Measurements from ENCODE around the gene RETREG3. TPM values are rescaled to one million over a fixed set of nuclear protein-coding genes. Genes with fewer than 3 reads are reported as not detected.

Gene RETREG3
- total and polyA plus RNA-seq, 9 of the 15 experiments (the other 6 are each of a cell fraction or from before 2014, with no cell fraction given) = 4.1 to 39.0 (median 16.9) TPM

DNA sequence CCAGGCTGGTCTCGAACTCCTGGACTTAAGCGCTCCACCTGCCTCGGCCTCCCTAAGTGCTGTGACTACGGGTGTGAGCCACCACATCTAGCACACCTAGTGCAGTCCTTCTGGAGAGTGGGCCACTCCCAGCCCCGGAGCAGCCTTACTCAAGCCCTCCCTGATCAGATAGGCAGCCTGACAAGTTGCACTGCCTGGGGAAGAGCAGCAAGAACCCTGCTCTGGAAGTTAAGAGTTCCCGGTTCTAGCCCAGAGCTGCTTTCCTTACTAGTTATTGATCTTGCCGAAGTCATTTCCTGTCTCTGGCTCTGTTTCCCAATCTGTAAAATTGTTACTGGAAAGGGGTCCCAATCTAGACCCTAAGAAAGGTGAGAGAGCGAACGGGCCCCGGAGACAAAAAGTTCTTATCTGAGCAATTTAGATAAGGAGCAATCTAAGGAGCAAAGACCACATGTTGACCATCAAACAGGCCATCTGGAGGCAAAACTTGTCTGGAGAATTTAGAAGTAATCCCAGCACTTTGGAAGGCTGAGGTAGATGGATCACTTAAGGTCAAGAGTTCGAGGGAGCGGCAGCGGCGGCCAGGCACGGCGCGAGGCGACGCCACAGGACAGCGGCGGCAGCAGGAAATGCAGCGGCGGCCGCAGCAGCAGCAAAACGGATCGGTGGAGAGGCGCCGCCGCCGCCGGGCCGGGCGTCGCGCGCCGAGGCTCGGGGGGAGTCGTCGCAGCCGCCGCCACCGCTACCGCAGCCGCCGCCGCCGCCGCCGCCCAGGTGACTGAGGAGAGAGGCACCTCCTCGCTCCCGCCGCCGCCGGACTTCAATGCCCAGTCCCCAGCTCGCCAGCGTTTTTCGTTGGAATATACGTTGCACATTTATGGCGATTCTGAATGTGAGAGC, 77.5 kb downstream of the RETREG3 start (continued):
- TF ChIP-seq CHD4 (IDR thresholded peaks at IDR 0.05; ENCODE audit: insufficient read depth, insufficient replicate concordance, low read depth, low read length, poor library complexity, severe bottlenecking) = peak; percentile 41
- TF ChIP-seq PTTG1 (tag; IDR thresholded peaks at IDR 0.05; ENCODE audit: low read depth) = no peak
- no peak for TF ChIP-seq U2AF2 (optimal IDR thresholded peaks at IDR 0.05; ENCODE audit: low read depth, low read length)
- TF ChIP-seq ZNF830 (CRISPR knock-in tag; IDR thresholded peaks at IDR 0.05) = no peak
- TF ChIP-seq BRD4 (IDR thresholded peaks at IDR 0.05) = no peak
- TF ChIP-seq BRF1 (IDR thresholded peaks at IDR 0.05; ENCODE audit: borderline replicate concordance, extremely low read depth, insufficient read length) = no peak
- TF ChIP-seq ZNF224 (CRISPR knock-in tag; IDR thresholded peaks at IDR 0.05) = no peak
- TF ChIP-seq HDAC1 (IDR thresholded peaks at IDR 0.05) = no peak
- 0 out of 2 replicates have a peak, but pooled peaks have one; percentile 23 for TF ChIP-seq POLR2AphosphoS5 (IDR thresholded peaks at IDR 0.05; ENCODE audit: control insufficient read depth, insufficient read depth, low read depth, low read length)
- no peak for TF ChIP-seq ZNF3 (CRISPR knock-in tag; IDR thresholded peaks at IDR 0.05)
- no peak for TF ChIP-seq SMAD3 (CRISPR knock-in tag; conservative IDR thresholded peaks at IDR 0.05)
- peak; percentile 37 for TF ChIP-seq MYC (IDR thresholded peaks at IDR 0.05; ENCODE audit: low read depth, low read length)
- TF ChIP-seq MYC (CRISPR knock-in tag; IDR thresholded peaks at IDR 0.05; ENCODE audit: borderline replicate concordance, low read depth) = no peak
- no peak for TF ChIP-seq GTF2F1 (IDR thresholded peaks at IDR 0.05; ENCODE audit: low read depth, low read length)
- TF ChIP-seq ADNP (tag; IDR thresholded peaks at IDR 0.05) = peak; percentile 78; the same call in 1 of the 2 replicates
- no peak for TF ChIP-seq ZNF347 (CRISPR knock-in tag; IDR thresholded peaks at IDR 0.05; ENCODE audit: low read depth)
- no peak for TF ChIP-seq RBM39 (optimal IDR thresholded peaks at IDR 0.05; ENCODE audit: low read depth, low read length)
- TF ChIP-seq ASH1L (IDR thresholded peaks at IDR 0.05; ENCODE audit: borderline replicate concordance, low read depth, partially characterized antibody) = no peak
- TF ChIP-seq, protein P1, sequence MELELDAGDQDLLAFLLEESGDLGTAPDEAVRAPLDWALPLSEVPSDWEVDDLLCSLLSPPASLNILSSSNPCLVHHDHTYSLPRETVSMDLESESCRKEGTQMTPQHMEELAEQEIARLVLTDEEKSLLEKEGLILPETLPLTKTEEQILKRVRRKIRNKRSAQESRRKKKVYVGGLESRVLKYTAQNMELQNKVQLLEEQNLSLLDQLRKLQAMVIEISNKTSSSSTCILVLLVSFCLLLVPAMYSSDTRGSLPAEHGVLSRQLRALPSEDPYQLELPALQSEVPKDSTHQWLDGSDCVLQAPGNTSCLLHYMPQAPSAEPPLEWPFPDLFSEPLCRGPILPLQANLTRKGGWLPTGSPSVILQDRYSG (tag; conservative IDR thresholded peaks at IDR 0.05; ENCODE audit: low read depth) = no peak
- TF ChIP-seq TSC22D4 (tag; IDR thresholded peaks at IDR 0.05) = no peak
- TF ChIP-seq ZBTB2 (IDR thresholded peaks at IDR 0.05) = 0 out of 2 replicates have a peak, but pooled peaks have one; percentile 17
- TF ChIP-seq POLR2AphosphoS2 (IDR thresholded peaks at IDR 0.05; ENCODE audit: low read length) = no peak
- no peak for TF ChIP-seq ZKSCAN8 (CRISPR knock-in tag; IDR thresholded peaks at IDR 0.05)
- no peak; the same call in 1 of the 2 replicates for TF ChIP-seq SP1 (CRISPR knock-in tag; IDR thresholded peaks at IDR 0.05)
- no peak for TF ChIP-seq ZNF507 (tag; conservative IDR thresholded peaks at IDR 0.05)
- no peak for TF ChIP-seq FOXK1 (CRISPR knock-in tag; IDR thresholded peaks at IDR 0.05; ENCODE audit: borderline replicate concordance)
- TF ChIP-seq BHLHE40 (IDR thresholded peaks at IDR 0.05; ENCODE audit: low read length) = no peak
